Middle frontal gyrus (tissue), 1 donor: ENCODE measurements around the gene P4HTM.

ENCODE experiments used
- DNase-seq: peaks from one replicate; pipeline ENCODE4 v3.0.0-alpha.2; 2015; ENCODE audit warnings: low spot score; ENCODE audit errors: extremely low spot score

Gene P4HTM, protein sequence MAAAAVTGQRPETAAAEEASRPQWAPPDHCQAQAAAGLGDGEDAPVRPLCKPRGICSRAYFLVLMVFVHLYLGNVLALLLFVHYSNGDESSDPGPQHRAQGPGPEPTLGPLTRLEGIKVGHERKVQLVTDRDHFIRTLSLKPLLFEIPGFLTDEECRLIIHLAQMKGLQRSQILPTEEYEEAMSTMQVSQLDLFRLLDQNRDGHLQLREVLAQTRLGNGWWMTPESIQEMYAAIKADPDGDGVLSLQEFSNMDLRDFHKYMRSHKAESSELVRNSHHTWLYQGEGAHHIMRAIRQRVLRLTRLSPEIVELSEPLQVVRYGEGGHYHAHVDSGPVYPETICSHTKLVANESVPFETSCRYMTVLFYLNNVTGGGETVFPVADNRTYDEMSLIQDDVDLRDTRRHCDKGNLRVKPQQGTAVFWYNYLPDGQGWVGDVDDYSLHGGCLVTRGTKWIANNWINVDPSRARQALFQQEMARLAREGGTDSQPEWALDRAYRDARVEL

DNA sequence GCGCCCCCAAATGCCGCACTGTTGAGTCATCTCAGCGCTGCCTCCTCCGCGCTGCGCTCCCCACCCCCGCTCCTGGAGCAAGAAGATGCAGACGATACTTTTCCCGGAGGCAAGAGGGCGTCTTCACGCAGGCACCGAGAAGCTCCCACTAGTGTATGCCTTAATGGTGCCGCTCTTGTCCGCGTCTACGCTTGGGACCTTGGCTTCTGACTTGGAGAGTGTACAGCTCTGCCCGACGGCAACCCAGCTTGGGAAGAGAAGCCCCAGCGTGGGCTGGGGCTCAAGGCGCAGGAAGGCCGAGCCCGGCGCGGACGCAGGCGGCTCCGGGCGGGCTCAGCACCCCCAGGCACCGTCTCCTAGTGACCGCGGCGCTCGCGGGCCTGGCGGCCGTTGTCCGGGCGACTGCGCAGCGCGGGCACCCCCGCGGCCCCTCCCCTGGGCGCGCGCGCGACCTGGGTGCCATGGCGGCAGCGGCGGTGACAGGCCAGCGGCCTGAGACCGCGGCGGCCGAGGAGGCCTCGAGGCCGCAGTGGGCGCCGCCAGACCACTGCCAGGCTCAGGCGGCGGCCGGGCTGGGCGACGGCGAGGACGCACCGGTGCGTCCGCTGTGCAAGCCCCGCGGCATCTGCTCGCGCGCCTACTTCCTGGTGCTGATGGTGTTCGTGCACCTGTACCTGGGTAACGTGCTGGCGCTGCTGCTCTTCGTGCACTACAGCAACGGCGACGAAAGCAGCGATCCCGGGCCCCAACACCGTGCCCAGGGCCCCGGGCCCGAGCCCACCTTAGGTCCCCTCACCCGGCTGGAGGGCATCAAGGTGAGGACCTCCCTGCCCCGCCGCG, at the start of gene P4HTM:
Gene P4HTM, plus strand, starts transcription at position 446 of the 840 bp plus-strand sequence. Its CDS starts 16 bp downstream, at position 462.
- DNase-seq, result peak; percentile 61

DNA sequence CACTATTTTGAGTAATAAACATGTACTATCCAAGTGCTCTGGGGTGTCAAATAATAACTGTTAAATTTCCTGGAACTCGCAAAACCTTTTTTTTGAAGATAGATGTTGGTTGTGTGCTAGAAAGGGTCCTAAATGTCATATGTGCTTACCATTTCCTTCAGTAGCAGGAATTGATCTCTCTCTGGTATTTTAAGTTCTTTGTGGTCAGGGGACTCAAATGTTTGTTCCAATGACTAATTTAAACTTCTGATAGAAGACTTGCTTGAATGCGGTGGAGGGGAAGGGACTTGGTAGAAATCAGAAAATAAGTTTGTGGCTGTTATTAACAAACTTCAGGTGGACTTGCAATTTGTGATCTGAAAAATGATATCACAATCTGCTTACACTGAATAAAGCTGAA, 44.6 kb upstream of the P4HTM start:
- no peak for DNase-seq

DNA sequence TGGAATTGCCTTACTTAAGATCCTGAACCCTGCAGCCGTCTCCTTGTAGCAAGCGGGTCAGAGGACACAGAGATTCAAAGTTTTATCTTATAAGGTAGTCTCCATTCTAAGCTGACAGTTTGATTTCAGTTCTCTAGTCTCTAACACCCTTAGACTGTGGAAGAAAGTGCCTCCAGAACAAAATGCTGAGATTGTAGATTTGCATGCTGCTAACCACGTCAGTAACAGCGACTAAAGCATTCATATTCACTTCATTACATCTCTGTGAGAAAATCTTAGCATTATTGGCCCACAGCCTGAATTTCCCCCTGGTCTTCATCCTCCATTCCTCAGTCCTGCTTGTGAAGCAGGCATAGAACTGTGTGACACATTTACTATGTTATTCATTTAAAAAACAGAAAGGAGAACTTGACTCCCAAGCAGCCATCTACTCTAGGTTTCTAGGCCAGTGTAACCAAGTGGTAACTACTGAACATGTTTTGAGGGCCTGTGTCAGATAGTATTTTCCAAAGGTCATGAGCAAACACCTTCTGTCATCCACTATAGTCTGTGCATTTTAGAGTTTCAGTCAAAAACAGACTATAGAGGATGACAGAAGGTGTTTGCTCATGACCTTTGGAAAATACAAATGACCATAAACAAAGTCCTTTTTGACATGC, 44.0 kb upstream of the P4HTM start:
- DNase-seq, result no peak

DNA sequence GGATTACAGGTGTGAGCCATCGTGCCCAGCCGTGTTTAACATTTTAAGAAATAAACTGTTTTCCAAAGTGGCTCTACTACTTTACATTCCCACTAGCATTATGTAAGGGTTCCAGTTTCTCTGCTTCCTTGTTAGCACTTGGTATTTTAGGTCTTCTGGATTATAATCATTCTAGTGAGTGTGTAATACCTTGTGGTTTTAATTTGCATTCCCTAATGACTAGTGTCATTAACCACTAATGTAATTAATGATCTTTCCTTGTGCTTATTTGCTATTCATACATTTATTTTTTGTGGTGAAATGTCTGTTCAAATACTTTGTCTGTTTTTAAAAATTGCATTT, 40.7 kb upstream of the P4HTM start:
- DNase-seq, result no peak

DNA sequence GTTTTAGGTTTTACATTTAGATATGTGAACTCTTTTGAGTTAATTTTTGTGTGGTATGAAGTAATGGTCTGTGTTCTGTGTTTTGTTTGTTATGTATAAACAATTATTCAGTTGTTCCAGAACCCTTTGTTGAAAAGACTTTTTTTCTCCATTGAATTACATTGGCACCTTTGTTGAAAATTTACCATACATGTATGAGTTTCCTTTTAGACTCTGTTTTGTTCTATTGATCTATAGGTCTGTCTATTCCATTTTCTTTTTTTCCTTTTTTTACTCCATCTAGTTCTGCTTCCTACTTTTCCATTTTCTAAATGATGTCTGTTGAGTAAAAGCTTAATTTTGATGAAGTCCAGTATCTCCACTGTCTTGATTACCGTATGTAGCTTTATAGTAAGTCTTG, 40.0 kb upstream of the P4HTM start:
- no peak for DNase-seq

DNA sequence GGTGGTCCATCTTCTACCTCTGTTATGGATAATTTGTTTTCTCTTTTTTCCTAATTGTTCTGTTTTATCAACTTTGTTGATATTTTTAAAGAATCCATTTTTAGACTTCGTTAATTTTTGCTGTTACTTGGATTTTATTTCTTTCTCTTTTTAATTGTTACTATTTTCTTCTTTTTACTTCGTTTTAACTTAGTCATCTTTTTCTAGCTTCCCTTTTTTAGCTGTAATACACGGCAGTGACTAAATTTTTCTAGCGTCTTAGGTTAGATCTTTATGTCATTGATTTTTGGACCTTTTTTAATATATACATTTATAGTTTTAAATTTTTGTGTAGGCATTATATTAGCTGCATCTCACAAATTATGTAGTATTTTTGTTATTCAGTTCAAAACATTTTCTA, 38.3 kb upstream of the P4HTM start:
- DNase-seq, result no peak

DNA sequence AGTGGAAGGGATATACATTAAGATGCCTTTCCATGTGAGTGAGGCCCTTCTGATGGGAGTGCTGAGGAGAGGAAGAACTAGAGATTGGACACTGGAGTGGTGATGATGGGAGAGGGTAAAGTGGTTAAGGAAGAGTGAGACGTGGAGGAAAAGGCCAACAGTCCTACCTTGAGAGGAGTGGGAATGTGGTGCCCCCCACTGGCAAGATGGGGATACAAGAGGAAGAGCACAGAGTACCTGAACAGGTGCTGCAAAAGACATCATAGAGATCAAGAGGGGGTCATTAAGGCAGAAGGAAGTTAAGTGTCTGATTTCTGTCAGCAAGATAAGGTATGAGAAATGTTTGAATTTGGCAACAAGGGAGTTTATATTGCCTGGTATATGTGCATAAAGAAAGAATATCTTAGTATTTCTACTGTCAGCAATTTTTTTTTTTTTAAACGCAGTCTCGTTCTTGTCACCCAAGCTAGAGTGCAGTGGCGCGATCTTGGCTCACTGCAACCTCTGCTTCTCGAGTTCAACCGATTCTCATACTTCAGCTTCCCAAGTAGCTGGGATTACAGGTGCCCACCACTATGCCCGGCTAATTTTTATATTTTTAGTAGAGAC, 37.4 kb upstream of the P4HTM start:
- DNase-seq, result no peak

DNA sequence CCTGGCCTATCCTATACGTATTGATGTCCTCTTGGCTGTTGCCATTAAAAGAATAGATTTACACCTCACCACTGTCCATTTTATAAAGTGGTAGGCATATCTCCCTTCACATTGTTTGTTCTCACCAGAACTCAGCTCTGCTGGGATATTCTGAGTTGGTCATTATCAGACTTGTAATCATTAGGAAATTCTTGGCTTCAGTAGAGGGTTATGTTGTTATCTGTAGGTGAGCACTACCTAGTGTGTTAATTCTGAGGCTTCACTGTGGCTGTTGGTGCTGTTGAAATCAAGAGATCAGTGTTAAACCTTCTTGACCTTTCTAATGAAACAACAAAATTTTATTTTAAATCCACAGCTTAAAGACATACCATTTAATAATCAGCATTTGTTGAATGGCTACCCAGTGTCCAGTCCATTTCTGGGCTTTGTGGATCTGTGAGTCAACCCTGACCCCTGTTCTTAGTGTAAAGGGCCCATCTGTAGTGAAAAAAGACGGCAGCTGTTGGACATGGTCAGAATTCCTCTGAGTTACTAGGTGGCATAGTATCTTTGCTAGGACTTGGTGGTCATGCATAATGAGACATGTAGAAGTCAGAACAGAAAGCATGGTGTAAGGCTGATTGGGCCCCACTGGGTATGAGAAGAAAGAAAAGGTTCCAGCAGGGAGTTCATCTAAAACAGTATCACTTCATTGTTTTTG, 32.9 kb upstream of the P4HTM start:
- DNase-seq, result no peak

DNA sequence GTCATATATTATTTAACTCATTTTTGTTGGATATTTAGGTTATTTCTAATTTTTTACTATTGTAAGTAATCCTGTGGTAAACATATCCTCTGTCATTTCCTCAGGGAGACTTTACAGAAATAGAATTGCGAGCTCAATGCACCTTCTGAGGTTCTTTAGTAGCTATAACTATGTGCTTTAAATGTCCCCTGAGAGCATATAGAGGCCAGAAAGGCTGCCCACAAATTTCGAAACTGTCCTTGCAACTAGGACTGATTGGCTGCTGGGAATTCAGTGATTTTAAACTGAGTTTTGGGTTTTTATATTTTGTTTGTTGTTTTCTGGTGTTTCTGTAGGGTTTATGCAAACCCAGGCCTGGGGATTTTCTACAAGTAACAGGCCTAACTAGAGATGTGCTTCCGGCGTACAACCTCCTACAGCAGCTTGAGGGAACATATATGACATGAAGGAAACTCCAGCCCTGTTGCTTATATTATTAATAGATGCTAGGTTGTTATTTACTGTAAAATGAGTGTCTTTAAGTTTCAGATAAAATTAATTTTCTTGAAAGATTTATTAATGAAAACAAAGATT, 29.1 kb upstream of the P4HTM start:
- no peak for DNase-seq

DNA sequence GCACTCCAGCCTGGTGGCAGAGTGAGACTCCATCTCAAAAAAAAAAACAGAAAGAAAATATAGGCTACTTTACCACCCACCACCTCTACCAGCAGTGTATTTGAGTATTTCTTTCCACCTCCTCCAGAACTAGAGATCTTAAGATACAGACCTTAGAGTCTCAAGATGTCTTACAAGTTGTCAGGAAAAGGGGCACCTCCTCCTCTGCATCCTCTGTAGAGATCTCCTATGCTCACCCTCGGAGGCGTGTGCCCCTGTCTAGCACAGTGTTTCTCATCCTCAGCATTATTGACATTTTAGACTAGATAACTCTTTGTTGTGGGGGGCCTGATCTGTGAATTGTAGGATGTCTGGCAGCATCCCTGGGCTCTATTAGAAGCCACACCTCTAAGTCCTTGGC, 27.7 kb upstream of the P4HTM start:
- DNase-seq, result no peak

DNA sequence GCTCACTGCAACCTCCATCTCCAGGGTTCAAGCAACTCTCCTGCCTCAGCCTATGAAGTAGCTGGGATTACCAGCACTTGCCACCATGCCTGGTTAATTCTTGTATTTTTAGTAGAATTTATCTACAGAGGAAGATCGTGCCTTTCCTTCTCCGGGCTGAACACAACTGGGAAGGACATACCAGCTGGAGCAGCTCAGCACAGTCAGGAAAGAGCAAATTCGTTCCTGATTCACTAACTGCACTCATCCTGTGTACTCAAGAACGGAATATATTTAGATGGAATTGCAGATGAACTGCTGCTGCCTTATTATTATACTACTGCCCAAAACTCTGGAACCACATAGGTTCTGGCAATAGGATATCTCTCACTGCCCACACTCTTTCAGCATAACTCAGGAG, 27.1 kb upstream of the P4HTM start:
- no peak for DNase-seq

DNA sequence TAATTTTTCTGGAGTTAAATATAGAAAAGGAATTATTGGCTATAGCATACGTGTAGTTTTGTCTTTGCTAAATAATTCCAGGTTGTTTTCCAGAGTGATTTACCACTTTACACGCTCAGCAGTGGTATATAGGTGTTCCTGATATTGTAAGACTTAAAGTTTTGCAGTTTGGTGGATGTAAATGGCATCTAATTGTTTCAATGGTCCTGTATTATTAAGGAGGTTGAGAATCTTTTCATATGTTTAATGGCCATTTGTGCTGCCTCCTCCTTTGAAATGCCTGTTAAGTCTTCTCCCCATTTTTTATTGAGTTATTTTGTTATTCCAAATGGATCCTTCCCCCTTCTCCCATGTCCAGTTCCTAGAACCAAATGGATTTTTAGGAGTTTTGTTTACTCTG, 26.4 kb upstream of the P4HTM start:
- no peak for DNase-seq

DNA sequence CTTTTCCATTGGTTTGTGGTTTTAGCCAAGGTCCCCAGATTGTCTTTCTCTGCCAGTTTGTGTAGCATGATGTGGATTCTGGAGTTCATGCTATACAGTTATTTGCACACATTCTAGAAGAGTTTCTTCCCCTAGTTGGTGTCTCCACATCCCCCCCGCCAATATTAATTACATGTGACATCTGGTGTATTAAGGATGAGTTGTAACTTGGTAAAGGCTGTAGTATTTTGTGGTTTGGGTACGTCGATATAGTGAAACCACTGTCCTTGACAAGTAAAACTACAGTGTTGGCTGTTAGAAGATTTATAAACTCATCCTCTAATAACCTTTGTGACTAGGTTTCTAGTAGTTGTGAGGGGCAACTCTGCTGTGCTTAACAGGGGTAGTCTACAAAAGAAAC, 23.7 kb upstream of the P4HTM start:
- no peak for DNase-seq

DNA sequence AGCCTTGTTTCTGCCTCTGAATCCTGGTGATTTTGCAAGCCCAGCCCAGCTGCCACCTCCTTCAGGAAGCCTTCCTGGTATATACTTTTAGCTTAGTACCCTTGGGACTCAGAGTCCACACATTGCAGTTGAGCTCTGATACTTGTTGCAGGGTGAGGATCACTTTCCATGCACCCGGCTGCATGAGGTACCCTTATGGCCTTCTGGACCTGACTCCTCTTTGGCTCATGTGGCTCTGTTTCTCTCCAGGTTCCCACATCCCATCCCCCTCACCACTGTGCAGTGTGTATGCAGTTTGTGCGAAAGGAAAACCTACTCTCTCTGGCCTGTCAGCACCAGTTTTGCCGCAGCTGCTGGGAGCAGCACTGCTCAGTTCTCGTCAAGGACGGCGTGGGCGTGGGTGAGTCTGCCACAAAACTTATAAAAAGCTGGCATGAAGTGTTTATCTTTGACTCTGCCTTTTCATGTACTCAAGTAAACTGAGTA, 23.1 kb upstream of the P4HTM start:
- no peak for DNase-seq

DNA sequence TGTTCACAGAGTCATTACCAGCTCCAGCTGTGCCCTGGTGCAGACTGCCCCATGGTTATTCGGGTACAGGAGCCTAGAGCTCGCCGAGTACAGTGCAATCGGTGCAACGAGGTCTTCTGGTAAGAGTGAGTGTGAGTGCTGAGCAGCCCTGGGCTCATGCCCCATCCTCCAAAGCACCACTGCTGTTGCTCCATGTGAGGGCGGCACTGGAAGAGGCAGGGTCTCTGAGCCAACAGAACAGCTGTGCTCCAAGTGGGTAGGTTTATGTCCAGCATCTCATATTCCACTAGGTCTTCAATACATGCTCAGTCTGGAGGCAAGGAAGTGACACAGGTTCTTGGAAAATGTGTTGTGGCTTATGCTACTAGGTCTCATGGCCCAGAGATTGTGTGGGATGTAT, 19.5 kb upstream of the P4HTM start:
- no peak for DNase-seq

DNA sequence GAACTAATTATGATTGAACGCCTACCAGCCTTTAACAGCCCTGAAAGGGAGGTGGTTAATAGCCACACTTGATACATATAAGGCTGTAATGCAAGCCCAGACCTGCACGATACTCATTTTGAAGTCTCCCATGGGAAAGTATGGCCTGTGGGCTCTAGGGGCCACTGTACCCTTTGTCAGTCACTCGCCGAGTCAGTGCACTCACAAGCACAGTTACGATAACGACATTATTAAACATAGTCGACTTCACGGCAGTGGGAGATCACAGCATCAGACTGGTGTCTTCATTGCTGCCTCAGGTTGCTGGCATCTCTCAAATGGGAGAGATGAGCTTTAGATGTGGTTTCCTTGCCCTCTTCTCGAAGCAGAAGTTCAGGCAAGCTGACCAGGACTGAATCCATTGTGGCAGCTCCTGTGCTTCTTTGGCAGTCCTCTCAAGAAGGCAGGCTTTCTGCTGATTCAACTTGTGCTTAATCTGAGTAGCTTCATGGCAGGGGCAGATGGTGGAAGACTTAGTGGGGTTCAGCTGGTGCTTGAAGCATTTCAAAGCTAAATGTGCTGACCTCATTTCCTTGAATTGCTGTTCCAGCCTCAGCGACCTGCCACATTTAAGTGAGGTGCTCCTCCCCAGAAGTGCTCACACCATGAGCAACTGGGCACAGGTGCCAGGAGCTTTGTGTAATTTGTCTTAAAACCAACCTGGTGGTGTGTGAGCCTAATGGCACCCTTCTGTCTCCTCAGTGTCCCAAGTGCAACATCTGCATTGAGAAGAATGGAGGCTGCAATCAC, 15.8 kb upstream of the P4HTM start:
- DNase-seq, result no peak

DNA sequence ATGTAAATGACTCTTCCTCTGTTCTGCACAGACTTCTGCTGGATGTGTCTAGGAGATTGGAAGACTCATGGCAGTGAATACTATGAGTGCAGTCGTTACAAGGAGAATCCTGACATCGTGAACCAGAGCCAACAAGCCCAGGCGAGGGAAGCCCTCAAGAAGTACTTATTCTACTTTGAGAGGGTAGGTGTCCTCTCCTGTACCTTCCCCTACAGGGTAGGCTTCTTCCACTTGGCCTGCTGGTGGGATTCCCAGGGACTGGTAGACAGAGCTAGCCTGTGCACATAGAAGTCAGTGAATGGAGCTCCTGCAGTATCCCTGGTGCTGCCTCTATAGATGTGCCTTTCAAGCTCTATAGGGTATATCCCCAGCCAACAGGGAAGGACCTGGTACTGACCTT, 10.6 kb upstream of the P4HTM start:
- DNase-seq, result no peak

DNA sequence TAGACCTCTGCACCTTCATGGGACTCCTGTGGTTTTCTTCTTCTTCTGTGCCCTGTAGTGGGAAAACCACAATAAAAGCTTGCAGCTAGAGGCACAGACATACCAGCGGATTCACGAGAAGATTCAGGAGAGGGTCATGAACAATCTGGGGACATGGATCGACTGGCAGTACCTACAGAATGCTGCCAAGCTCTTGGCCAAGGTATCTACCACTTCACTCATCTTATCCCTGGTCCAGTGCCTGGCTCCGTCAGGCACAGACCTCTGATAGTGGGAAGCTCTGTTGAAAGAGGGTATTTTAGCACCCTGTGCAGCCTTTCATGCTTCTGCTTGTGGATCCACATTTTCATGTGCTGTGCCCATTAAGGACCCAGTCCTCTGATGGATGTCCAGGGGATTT, 9.7 kb upstream of the P4HTM start:
- no peak for DNase-seq

DNA sequence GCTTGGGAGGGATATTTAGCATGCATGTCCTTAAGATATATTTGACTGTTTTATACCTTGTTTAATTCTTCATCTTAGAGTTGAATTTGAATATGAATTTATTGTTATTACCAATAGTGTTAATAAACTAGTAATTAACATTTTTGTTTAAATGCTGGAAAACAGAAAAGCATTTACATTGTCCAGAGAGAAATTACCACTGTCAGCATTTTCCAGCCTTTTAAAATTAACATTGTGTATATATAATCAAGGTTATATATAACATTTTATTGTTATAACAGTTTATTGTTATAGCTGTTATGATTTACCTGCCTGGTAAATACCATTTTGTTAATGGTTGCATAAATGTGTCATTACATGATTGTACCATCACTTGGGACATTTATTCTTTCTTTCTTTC, 8.0 kb upstream of the P4HTM start:
- DNase-seq, result no peak

DNA sequence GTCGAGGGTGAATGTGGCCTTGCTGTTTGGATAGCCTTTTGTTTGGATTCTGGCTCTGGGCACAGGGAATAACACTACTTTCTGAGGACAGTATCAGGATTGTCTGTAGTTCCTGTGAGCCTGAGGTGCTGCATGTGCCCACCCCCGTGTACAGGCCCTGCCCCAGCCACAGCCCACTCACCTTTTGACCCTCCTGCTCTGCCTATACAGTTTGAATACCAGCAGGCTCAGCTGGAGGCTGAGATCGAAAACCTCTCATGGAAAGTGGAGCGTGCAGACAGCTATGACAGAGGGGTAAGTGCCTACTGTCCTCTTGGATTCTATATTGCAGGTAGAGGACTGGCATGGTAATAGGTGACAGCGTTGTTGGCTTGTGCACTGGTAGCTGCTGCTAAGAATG, 7.4 kb upstream of the P4HTM start:
- no peak for DNase-seq
